Panc1 (cell line): ENCODE data around the gene RIPOR3.
A peak's percentile ranks its signal among the peaks of the same experiment; 100 is the strongest.

Source experiments
- CTCF ChIP-seq: fragments of 450-650 bp; IDR thresholded peaks from 2 replicates; pipeline ENCODE4 v1.5.1; 2017; ENCODE audit warnings: mild to moderate bottlenecking
- POLR2AphosphoS5 ChIP-seq: IDR thresholded peaks from 2 replicates; pipeline ENCODE4 v1.6.1; 2012; ENCODE audit warnings: mild to moderate bottlenecking, low read depth, low read length, moderate library complexity
- REST ChIP-seq, 2 experiments: IDR thresholded peaks; 2 replicates each; pipeline ENCODE4 v1.6.1; 2011 to 2012; ENCODE audit warnings: low read depth in 2 of 2, control low read depth in 1 of 2, low read length in 1 of 2, mild to moderate bottlenecking in 1 of 2, moderate library complexity in 1 of 2; ENCODE audit not compliant: insufficient read depth in 1 of 2
- SIN3A ChIP-seq: IDR thresholded peaks from 2 replicates; pipeline ENCODE4 v1.6.1; 2012; ENCODE audit warnings: low read depth, mild to moderate bottlenecking, low read length, moderate library complexity, borderline replicate concordance; ENCODE audit not compliant: insufficient read depth
- TCF7L2 ChIP-seq: IDR thresholded peaks from 2 replicates; pipeline ENCODE4 v1.6.1; 2011; ENCODE audit warnings: mild to moderate bottlenecking, low read depth, low read length, inconsistent platforms

- TF ChIP-seq CTCF, result no peak
- TF ChIP-seq SIN3A, result no peak
- TF ChIP-seq POLR2AphosphoS5, result peak; percentile 47; the same call in 1 of the 2 replicates
- no peak for TF ChIP-seq REST (IDR thresholded peaks at IDR 0.05; ENCODE audit: insufficient read depth in 1 of 2, low read depth in 2 of 2, low read length in 1 of 2)
- peak; percentile 98 for TF ChIP-seq TCF7L2
These were observed 10.0 kb upstream of the RIPOR3 start for GRCh38 chr20:50701041-50701963.
